VCaP (cell line): ENCODE measurements around the gene PRRT1.

Source experiments
- H3K27ac ChIP-seq: fragments of 450-650 bp; 2 replicates; pipeline ENCODE4 v1.5.1; 2017
- TF ChIP-seq, protein P1 (sequence below): fragments of 450-650 bp; conservative IDR thresholded peaks from 2 replicates; pipeline ENCODE4 v1.5.1; 2017; ENCODE audit warnings: mild to moderate bottlenecking, moderate library complexity

The PRRT1 gene

GRCh38 chr6:32153564-32154513 is 2.1 kb upstream of the PRRT1 start, which contains the start of gene PPT2:
Gene PPT2 (plus strand): TSS chr6:32154141. CDS start chr6:32154595, 454 bp downstream.
- H3K27ac ChIP-seq = peak within 1 kb of the TSS; percentile 89
- TF ChIP-seq, protein P1, sequence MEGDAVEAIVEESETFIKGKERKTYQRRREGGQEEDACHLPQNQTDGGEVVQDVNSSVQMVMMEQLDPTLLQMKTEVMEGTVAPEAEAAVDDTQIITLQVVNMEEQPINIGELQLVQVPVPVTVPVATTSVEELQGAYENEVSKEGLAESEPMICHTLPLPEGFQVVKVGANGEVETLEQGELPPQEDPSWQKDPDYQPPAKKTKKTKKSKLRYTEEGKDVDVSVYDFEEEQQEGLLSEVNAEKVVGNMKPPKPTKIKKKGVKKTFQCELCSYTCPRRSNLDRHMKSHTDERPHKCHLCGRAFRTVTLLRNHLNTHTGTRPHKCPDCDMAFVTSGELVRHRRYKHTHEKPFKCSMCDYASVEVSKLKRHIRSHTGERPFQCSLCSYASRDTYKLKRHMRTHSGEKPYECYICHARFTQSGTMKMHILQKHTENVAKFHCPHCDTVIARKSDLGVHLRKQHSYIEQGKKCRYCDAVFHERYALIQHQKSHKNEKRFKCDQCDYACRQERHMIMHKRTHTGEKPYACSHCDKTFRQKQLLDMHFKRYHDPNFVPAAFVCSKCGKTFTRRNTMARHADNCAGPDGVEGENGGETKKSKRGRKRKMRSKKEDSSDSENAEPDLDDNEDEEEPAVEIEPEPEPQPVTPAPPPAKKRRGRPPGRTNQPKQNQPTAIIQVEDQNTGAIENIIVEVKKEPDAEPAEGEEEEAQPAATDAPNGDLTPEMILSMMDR = no peak

DNA sequence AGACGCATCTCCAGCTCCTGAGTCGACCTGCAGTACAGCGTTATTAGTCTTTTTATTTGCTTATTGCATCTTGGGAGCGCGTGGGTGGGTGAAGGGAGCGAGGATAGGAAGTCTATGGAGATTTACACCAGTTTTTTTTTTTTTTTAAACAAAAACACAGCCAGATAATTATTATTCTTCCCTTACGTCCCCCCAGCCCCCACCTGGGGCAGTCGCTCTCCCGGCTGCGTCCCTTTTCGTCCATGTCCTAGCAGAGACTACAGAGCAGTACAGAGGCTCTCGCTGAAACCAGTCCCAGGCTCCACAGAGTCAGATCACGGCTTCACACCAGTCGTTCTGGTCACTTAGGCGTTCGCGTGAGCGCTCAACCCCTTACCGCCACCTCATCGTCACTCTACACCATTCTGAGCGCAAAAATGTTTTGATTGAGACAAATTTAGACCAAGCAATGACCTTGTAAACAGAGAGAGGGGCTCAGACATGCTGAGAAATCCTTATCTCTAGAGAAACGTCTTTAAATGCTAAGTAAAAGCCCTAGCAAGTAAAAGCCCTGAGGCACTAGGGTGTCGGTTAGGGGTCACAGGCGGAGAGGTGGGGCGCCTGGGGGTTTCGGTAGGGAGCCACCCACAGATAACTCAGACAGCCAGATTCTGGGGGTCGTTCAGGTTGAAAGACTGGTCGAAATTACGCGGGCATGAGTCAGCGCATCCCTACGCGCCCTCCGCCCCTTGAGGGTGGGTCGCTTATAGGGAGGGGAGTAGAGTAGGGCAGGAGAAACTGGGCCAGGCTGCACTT is 1.2 kb upstream of the PRRT1 start:
- H3K27ac ChIP-seq = peak overlapping the region; percentile 89
- TF ChIP-seq, protein P1 = no peak

DNA sequence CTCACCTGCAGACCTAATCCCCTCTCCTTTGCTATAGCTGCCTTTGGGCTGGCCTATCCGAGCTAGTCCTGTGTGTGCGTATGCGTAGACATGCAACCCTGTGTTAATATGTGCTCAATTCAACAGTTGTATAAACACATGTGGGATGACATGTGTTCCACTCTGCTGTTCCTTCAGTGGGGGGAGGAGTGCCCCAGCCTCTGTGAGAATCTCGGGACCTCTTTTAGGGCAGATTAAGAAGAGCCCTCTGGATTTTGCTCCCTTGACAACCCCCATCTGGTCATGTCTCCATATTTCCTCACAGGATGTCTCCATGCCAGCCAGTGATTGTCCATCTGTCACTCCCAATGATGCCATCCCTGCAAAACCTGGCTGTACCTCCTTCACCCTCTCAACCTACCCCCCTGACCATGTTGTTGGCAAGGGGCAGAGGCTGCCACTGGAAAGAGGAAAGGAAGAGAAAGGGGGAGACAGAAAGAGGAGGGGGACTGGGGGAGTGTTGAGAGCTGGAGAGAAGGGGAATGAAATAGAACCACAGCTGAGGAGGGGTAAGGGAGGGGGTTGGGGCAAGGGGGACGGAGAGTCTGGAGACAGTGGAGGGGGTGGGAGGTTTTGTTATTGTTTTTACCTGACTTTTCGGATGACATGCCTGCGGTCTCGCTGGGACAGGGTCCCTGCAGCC is 417 bp downstream of the PRRT1 start:
- no peak overlapping the region for H3K27ac ChIP-seq
- TF ChIP-seq, protein P1 = no peak

GRCh38 chr6:32149932-32150870 is 1.5 kb downstream of the PRRT1 start:
- H3K27ac ChIP-seq = no peak overlapping the region
- TF ChIP-seq, protein P1 = no peak

DNA sequence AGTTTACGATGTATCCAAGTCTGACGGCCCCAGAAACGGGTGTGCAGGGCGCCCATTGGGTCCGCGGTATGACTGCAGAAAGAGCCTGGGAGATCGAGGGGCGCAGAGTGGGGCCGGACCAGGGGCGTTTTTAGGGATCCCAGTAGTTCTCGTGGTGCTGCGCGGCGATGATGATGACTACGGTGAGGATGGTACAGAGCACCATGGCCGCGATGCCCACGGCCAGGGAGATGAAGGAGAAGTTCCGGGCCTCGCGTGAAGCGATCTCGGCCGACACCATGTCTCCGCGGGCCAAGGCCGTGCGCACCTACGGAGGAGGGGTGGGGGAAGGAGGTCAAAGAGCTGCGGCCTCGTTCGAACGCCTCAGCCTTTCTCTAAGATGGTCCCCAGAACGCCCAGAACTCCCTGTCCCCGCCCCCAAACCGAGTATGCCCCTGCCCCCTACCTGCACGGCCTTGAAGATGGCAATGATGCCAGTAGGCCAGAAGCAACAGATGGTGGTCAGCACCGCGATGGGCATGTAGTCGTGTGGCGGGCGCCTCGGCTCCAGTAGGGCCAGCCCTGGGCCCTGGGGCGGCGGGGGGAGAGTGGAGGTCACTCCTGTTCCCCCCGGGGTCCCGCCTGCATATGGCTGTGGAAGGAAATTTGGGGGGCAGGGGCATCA is 2.5 kb downstream of the PRRT1 start:
- H3K27ac ChIP-seq = no peak overlapping the region
- TF ChIP-seq, protein P1 = no peak

- TF ChIP-seq, protein P1 = no peak
- no peak overlapping the region for H3K27ac ChIP-seq
Measured at GRCh38 chr6:32148289-32149091, 3.2 kb downstream of the PRRT1 start.
